OCI-LY1 (cell line): ENCODE measurements around the gene IPO4.

Experiments used
- EZH2 ChIP-seq: fragments of 200-600 bp; sonication (generic), shearing (Covaris generic); IDR thresholded peaks from 2 replicates; pipeline ENCODE4 v1.8.0; 2017; ENCODE audit warnings: borderline replicate concordance, mixed run types, mild to moderate bottlenecking, antibody characterized with exemption, low read length, moderate library complexity, mixed read lengths
- TF ChIP-seq, protein P1 (sequence below): fragments of 200-600 bp; sonication (generic), shearing (Covaris generic); IDR thresholded peaks from 2 replicates; pipeline ENCODE4 v1.5.1; 2017; ENCODE audit warnings: mild to moderate bottlenecking, antibody characterized with exemption, low read length, moderate library complexity, mixed read lengths

GRCh38 chr14:24232645-24233537 is 44.3 kb upstream of the IPO4 start, which contains the start of gene GMPR2:
- no peak for TF ChIP-seq EZH2
- TF ChIP-seq, protein P1, sequence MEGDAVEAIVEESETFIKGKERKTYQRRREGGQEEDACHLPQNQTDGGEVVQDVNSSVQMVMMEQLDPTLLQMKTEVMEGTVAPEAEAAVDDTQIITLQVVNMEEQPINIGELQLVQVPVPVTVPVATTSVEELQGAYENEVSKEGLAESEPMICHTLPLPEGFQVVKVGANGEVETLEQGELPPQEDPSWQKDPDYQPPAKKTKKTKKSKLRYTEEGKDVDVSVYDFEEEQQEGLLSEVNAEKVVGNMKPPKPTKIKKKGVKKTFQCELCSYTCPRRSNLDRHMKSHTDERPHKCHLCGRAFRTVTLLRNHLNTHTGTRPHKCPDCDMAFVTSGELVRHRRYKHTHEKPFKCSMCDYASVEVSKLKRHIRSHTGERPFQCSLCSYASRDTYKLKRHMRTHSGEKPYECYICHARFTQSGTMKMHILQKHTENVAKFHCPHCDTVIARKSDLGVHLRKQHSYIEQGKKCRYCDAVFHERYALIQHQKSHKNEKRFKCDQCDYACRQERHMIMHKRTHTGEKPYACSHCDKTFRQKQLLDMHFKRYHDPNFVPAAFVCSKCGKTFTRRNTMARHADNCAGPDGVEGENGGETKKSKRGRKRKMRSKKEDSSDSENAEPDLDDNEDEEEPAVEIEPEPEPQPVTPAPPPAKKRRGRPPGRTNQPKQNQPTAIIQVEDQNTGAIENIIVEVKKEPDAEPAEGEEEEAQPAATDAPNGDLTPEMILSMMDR: no peak
